Gastroesophageal sphincter (tissue), 4 donors: ENCODE results near the gene SEMA6B. TPM values are rescaled to one million over a fixed set of nuclear protein-coding genes. Genes with fewer than 3 reads are reported as not detected.
"Not testable (repeated sequence)": the region's sequence is repeated elsewhere in the genome, so short reads cannot be mapped to it uniquely, and the experiment has no call there.

Experiments used
- ATAC-seq: fragments of 150-250 bp; one replicate; pipeline ENCODE4 v1.9.1; 2016; ENCODE audit warnings: mild to moderate bottlenecking, moderate library complexity
- H3K27ac ChIP-seq, 4 donors: fragments of 200-600 bp; sonication (generic) in 3 of 4; 1 replicate in 3 of 4; 2 replicates in 1 of 4; pipeline ENCODE4 v1.5.1; 2016 to 2019
- H3K27me3 ChIP-seq: fragments of 200-600 bp; sonication (generic); one replicate; pipeline ENCODE4 v1.5.1; 2019
- H3K36me3 ChIP-seq, 2 donors: fragments of 200-600 bp; sonication (generic); one replicate each; pipeline ENCODE4 v1.5.1; 2019; ENCODE audit warnings: control low read depth in 1 of 2
- H3K4me1 ChIP-seq, 3 donors: fragments of 200-600 bp; sonication (generic); 1 replicate in 2 of 3; 2 replicates in 1 of 3; pipeline ENCODE4 v1.5.1; 2016 to 2019; ENCODE audit warnings: control low read depth in 2 of 3
- H3K4me3 ChIP-seq, 2 donors: fragments of 200-600 bp; sonication (generic); one replicate each; pipeline ENCODE4 v1.5.1; 2019; ENCODE audit warnings: mild to moderate bottlenecking in 1 of 2, moderate library complexity in 1 of 2
- H3K9me3 ChIP-seq, 3 donors: fragments of 200-600 bp; sonication (generic); one replicate each; pipeline ENCODE4 v1.5.1; 2017 to 2019; ENCODE audit warnings: control low read depth in 2 of 3
- EP300 ChIP-seq: sonication (generic); formaldehyde crosslinking; IDR thresholded peaks from one replicate; pipeline ENCODE4 v1.6.1; 2017; ENCODE audit warnings: antibody characterized with exemption, mild to moderate bottlenecking
- POLR2A ChIP-seq, 2 donors: fragments of 450-650 bp; IDR thresholded peaks; one replicate each; pipeline ENCODE4 v1.6.1; 2017; ENCODE audit warnings: antibody characterized with exemption in 2 of 2, mild to moderate bottlenecking in 2 of 2, moderate library complexity in 1 of 2
- POLR2AphosphoS5 ChIP-seq: sonication (generic); formaldehyde crosslinking; IDR thresholded peaks from one replicate; pipeline ENCODE4 v1.6.1; 2017; ENCODE audit warnings: antibody characterized with exemption
- WGBS, 2 donors: methylation state at CpG; one replicate each; pipeline ENCODE4 v1.1.5; 2018; ENCODE audit warnings: low coverage in 1 of 2; 5-methylcytosine and 5-hydroxymethylcytosine counted together
- total RNA-seq, 4 donors: library from RNA; depleted of rRNA; stranded (reverse); fragments of >200 nt; gene quantifications; one replicate each; pipeline ENCODE4 v1.1.0, GENCODE V29; 2016
- TF ChIP-seq, protein P1 (sequence below), 4 experiments: fragments of 200-600 bp in 2 of 4; fragments of 450-650 bp in 2 of 4; sonication (generic) in 1 of 4; IDR thresholded peaks; one replicate each; pipeline ENCODE4 v1.5.1; 2017 to 2019; ENCODE audit warnings: antibody characterized with exemption in 4 of 4, mild to moderate bottlenecking in 2 of 4, moderate library complexity in 2 of 4

Gene SEMA6B
- total RNA-seq, 4 donors from 2014 or later, result 2.0 to 12.4 (median 7.3) TPM

GRCh38 chr19:4533334-4533733, 26.1 kb downstream of the SEMA6B start:
- Histone ChIP-seq H3K4me3 (no peak overlapping the region), H3K4me1 (peaks cover 0 to 18% (median 0%) of the 10 kb centered on the region in 3 donors), H3K36me3 (no peaks in the 10 kb centered on the region), H3K27ac (no peak overlapping the region), H3K9me3 (no peaks in the 10 kb centered on the region), H3K27me3 (peaks cover 6% of the 10 kb centered on the region)
- 58 to 85% methylated on average over 2 to 3 of the region's 9 CpGs for WGBS, 2 donors
- TF ChIP-seq, protein P1, sequence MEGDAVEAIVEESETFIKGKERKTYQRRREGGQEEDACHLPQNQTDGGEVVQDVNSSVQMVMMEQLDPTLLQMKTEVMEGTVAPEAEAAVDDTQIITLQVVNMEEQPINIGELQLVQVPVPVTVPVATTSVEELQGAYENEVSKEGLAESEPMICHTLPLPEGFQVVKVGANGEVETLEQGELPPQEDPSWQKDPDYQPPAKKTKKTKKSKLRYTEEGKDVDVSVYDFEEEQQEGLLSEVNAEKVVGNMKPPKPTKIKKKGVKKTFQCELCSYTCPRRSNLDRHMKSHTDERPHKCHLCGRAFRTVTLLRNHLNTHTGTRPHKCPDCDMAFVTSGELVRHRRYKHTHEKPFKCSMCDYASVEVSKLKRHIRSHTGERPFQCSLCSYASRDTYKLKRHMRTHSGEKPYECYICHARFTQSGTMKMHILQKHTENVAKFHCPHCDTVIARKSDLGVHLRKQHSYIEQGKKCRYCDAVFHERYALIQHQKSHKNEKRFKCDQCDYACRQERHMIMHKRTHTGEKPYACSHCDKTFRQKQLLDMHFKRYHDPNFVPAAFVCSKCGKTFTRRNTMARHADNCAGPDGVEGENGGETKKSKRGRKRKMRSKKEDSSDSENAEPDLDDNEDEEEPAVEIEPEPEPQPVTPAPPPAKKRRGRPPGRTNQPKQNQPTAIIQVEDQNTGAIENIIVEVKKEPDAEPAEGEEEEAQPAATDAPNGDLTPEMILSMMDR (IDR thresholded peaks at IDR 0.05), result no peak
- TF ChIP-seq POLR2AphosphoS5 (no peak), EP300 (no peak), POLR2A (IDR thresholded peaks at IDR 0.05) (no peak)
- no peak for ATAC-seq

GRCh38 chr19:4531562-4532165, 27.8 kb downstream of the SEMA6B start:
- no peak overlapping the region for H3K27ac ChIP-seq
- H3K9me3 ChIP-seq, result no peaks in the 10 kb centered on the region
- TF ChIP-seq POLR2AphosphoS5 (no peak), EP300 (no peak), POLR2A (IDR thresholded peaks at IDR 0.05) (no peak)
- TF ChIP-seq, protein P1 (IDR thresholded peaks at IDR 0.05), result no peak
- H3K36me3 ChIP-seq, result no peaks in the 10 kb centered on the region
- no peaks in the 10 kb centered on the region for H3K27me3 ChIP-seq
- no peak overlapping the region for H3K4me3 ChIP-seq
- ATAC-seq, result no peak
- peaks cover 0 to 18% (median 0%) of the 10 kb centered on the region in 3 donors for H3K4me1 ChIP-seq
- 41% methylated on average over 3 of the region's 28 CpGs; no CpG with 5 or more reads in 1 of the 2 donors for whole genome bisulfite sequencing, 2 donors

- Histone ChIP-seq H3K9me3 (no peaks in the 10 kb centered on the region), H3K27ac (no peak overlapping the region), H3K27me3 (no peaks in the 10 kb centered on the region), H3K4me3 (no peak overlapping the region), H3K36me3 (no peaks in the 10 kb centered on the region), H3K4me1 (peaks cover 0 to 7% (median 0%) of the 10 kb centered on the region in 3 donors)
- ATAC-seq, result no peak
- TF ChIP-seq POLR2A (IDR thresholded peaks at IDR 0.05), result no peak
- 86 to 100% methylated on average over 4 to 6 of the region's 14 CpGs for WGBS, 2 donors
Measured at GRCh38 chr19:4529924-4530522, 29.5 kb downstream of the SEMA6B start.

DNA sequence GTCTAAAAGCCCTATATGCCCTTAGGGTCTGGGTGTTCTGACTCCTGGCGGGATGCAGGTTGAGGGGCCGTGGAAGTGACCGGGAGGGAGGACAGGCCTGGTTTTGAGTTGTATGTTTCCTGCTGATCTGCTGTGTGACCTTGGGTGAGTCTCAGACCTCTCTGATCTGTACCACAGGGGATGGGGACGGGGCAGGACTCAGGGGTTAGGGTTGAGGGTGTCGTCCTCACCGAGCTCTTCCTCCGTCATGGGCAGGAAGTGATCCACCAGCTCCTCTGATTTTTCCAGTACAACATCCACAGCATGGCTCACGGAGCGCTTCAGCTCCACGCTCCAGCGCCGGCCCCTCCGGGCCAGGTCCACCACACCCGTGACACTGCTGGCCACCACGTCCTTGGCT, 30.6 kb downstream of the SEMA6B start:
- 73 to 81% methylated on average over 5 to 9 of the region's 15 CpGs for WGBS, 2 donors
- no peaks in the 10 kb centered on the region for H3K27me3 ChIP-seq
- H3K4me1 ChIP-seq, result no peaks in the 10 kb centered on the region
- no peaks in the 10 kb centered on the region for H3K9me3 ChIP-seq
- no peak for TF ChIP-seq POLR2A (IDR thresholded peaks at IDR 0.05)
- TF ChIP-seq POLR2AphosphoS5, result no peak
- TF ChIP-seq EP300, result no peak
- TF ChIP-seq, protein P1 (IDR thresholded peaks at IDR 0.05), result no peak
- H3K4me3 ChIP-seq, result no peak overlapping the region
- H3K36me3 ChIP-seq, result no peaks in the 10 kb centered on the region
- no peak overlapping the region for H3K27ac ChIP-seq
- no peak for ATAC-seq

DNA sequence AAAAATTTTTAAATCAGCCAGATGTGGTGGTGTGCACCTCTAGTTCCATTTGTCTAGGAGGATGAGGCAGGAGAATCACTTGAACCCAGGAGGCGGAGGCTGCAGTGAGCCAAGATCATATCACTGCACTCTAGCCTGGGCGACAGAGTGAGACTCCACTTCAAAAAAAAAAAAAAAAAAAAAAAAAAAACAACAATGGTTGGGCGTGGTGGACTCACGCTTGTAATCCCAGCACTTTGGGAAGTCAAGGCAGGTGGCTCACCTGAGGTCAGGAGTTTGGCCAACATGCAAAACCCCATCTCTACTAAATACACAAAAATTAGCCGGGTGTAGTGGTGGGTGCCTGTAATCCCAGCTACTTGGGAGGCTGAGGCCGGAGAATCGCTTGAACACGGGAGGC, 32.1 kb downstream of the SEMA6B start:
- WGBS, 2 donors, result 87 to 91% methylated on average over 7 of the region's 8 CpGs
- not testable (repeated sequence) for H3K27ac ChIP-seq, H3K27me3 ChIP-seq, H3K36me3 ChIP-seq, H3K4me3 ChIP-seq, ATAC-seq, H3K9me3 ChIP-seq, H3K4me1 ChIP-seq

DNA sequence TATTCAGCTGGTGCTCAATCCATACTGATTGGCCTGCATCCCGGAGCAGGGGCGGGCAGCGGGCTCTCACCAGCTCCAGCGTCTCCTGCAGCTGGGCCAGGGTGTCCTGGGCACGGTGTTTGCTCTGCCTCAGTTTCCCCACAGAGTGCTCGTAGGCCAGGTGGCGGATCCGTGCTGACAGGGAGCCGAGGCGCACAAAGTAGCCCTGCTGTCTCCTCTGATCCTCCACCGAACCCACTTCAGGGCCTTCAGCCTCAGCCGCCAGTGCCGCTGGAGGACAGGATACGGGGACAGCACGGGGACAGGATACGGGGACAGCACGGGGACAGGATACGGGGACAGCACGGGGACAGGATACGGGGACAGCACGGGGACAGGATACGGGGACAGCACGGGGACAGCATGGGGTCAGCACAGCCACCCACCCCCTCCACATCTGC, 33.9 kb downstream of the SEMA6B start:
- no peaks in the 10 kb centered on the region for H3K36me3 ChIP-seq
- peaks cover 0 to 4% (median 0%) of the 10 kb centered on the region in 3 donors for H3K4me1 ChIP-seq
- no peaks in the 10 kb centered on the region for H3K9me3 ChIP-seq
- TF ChIP-seq EP300 (no peak), POLR2A (IDR thresholded peaks at IDR 0.05) (no peak), POLR2AphosphoS5 (no peak)
- TF ChIP-seq, protein P1 (IDR thresholded peaks at IDR 0.05), result no peak
- ATAC-seq, result no peak
- WGBS, 2 donors, result no CpG with 5 or more reads among the region's 23 CpGs
- no peak overlapping the region for H3K27ac ChIP-seq
- H3K27me3 ChIP-seq, result no peaks in the 10 kb centered on the region
- H3K4me3 ChIP-seq, result no peak overlapping the region
